A204.1 (cell line): ENCODE results near the gene SPAG16.
"Not testable (repeated sequence)": the region's sequence is repeated elsewhere in the genome, so short reads cannot be mapped to it uniquely, and the experiment has no call there.

ENCODE experiments used
- FAIRE-seq: peaks from 2 replicates; lab custom pipeline; 2012; peaks lifted over from hg19 to GRCh38; lab: Jason Lieb, UNC

The SPAG16 gene

DNA sequence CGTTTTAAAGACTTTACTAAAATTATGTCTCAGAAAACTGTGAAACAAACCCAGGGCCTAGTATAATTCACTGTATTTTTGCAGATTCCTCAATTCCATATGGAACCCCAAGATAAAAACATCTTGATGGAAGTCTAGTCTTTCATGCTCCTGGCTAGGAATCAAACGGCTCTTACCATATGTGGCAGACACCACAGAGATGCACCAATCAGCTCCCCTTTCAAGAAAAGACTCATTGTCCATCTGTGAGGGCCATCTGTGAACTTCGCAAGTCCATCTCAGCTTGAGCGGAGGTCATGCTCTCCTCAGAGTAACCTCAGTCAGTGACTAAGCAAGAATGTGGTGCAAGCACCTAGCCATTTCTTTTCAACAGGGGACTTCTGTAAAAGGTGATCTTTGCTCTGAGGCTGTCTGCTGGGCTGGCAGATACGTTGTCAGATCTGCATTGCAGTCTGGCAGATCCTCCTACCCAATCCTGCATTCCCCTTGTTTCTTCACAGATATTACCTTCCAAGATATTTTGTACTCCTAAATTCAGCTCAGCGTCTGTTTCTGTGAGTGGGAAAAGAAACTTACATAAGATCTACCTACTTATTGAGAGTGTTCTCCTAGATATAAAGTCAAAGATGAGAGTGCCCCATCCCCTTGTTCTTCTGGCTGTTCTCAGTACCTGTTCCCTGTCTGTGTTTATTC, 419.3 kb downstream of the SPAG16 start:
- FAIRE-seq = no peak

DNA sequence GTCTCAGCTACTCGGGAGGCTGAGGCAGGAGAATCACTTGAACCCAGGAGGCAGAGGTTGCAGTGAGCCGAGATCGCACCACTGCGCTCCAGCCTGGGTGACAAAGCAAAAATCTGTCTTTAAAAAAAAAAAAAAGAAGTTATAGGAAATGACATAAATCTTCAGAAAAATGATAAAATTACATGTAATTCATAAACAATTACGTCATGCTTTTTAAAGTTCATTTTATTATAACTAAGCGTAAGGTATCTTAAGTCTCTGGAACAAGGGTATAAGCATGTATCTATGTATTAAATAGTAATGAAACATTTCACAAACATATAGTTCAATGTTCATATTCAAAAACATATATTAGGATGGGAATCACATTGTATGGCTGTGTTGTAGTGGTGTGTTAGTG, 425.9 kb downstream of the SPAG16 start:
- no peak for FAIRE-seq

DNA sequence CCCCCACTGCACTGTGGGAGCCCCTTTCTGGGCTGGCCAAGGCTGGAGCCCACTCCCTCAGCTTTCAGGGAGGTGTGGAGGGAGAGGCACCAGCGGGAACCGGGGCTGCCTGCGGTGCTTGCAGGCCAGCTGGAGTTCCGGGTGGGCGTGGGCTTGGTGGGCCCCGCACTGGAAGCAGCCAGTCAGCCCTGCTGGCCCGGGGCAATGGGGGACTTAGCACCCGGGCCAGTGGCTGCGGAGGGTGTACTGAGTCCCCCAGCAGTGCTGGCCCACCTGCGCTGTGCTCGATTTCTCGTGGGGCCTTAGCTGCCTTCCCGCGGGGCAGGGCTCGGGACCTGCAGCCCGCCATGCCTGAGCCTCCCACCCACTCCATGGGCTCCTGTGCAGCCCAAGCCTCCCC, 434.1 kb downstream of the SPAG16 start:
- FAIRE-seq = not testable (repeated sequence)

DNA sequence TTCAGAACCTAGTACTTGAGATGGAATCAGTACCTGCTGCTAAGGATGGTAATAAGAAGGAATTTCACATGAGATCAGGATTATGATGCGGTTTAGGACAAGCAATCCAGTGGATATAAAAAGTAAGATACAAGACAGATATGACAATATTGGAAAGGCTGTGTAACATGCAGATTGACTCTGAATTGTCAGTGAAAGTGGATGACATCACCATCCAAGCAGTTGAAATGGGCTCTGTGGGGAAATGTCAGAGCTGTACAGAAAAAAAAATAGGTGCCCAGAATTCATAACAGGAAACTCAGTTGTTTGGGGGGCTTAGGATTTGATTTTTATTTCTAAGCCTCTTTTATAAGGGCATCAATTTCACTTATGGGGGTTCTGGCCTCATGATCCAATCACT, 438.3 kb downstream of the SPAG16 start:
- no peak for FAIRE-seq

DNA sequence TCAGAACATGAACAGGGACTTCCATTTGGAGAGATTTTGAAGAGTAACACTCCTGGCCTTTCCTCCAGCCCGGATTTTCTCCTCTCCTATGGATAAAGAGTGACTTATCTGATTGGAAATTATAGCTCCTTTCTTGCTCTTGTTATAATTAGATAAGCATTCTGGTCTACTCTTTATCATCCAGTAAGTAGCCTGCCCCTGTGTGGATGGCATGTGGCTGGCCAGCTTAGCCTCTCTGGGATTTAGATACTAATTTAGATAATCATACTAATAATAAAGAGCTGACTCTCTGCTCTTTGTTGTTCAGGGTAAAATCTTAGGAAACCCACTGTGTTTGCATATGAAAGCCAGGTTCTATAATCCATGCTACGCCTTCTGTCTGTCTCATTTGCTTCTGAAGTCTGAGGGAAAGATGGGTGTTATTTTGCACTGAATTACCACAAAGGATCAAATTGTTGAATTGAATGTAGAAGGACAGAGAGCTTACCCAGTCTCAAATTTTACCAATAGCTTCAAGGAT, 438.8 kb downstream of the SPAG16 start:
- FAIRE-seq = no peak

DNA sequence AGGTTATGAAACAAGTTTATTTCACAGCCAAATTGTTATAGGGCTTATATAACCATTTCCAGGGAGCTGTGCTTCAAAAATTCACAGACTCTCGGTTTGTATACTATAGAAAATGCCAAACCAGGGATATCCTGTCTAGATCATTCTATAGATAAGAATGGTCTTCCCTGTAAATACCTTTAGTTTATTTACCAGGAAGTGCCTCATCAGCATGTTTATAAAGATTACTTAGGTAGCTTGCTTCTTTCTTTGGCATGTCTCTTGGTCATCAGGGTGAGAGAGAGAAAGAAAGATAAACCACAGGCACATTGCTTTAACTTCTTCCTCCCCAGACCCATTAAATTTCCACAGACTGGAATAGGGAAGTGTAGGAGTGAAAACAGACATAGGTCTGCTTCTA, 439.4 kb downstream of the SPAG16 start:
- no peak for FAIRE-seq

DNA sequence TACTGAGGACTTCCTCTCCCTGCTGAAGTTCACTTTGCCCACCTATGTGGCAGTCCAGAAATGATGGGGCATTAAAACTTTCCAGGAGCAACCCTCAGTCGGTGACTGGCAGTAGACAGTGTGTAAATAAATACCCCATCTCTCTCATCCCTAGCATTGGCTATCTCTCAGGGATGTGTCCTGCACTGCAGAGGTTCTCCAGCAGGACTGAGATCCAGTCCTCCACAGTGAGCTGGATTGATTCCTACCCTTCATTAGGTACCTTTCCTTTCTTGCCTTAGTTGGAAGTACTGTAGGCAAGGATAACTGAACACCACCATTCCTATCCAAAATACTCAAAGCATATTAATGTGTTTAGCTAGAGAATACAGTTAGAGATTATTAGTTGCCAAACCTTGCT, 441.8 kb downstream of the SPAG16 start:
- no peak for FAIRE-seq

DNA sequence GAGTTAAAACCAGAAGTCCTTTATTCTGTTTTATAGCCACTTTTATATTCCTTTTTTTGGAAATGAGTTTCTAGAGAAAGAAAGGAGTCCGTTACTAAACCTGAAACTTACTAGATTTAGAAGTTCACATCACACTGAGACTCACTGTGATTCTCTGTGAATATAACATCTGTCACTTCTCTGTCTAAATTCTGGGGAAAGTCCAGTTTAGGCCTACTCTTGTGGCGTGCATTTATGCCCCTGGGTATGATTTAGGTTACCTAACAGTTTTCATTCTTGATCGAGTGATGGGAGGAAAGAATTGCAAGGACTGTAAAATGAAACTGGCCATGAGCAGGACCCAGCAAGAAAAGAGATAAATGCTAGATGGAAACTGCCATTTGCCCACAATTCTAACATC, 449.6 kb downstream of the SPAG16 start:
- FAIRE-seq = no peak

DNA sequence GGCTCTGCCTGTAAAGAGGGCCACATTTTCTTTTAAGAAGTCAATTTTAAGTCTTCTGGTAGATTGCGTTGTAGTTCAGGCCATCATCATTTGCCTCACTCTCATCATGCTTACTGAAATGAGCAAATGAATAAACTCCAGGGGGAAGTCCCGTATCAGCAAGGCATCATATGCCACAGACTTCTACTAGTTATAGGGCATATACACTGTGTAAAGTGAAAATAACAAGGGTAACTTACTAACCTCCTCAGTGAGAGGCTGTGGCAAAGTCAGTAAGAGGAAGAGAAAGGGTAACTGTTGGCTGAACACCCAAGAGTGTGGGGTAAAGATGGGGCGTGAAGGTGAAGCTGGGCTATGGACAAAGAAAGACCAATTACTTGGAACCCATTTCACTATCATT, 456.2 kb downstream of the SPAG16 start:
- no peak for FAIRE-seq

DNA sequence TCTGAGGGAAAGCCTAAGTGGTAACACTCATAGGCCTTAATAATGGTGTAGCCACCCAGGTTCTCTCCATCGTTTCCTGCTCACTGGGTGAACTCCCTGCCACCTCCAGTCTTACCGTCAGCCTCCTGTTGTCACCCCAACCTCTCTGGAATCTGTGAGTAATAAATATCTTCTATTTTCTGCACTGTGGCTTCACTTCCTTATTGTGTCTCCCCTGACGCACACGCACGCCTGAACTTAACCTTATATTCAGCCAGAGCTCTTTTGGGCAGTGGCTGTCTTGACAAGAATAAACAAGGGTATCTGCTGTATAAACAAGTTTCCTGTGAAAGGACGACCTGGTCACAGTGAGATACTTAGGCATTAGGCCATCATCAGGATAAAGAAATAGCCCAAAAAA, 467.2 kb downstream of the SPAG16 start:
- no peak for FAIRE-seq

DNA sequence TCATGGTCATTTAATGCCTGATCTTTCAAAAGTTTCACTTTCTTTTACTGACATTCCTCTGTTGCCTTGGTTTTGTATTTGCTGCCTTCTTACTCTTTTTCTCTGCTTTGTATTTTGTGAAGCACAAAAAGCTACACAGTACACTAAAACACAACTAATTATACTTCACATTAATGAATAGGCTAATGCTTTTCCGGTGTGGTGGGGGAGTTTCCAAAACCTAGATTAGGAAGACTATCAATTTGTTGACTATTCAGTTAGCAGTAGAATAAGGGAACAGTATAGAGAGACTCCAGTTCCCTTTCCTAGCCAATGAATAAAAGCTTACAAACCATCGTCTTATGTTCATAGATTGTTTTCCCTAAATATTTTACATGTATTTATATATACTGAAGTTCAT, 468.3 kb downstream of the SPAG16 start:
- no peak for FAIRE-seq

DNA sequence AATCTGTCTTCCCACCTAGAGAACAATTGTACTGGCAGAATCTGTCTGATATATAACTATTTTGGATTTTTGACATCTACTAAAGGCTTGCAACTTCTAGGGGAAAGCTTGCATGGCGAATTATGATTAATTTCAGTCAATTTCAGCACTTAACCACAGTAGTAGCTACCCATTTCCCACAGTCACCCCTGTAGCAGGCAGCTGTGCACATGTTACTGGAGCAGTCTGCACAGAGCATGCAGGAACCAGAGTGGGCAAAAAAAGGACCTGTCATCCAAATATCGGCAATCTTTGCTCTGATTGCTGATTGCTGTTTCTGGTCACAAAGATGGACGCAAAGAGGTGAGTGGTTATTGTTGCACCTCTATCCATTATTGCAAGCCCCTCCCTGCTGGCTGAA, 473.3 kb downstream of the SPAG16 start:
- no peak for FAIRE-seq

DNA sequence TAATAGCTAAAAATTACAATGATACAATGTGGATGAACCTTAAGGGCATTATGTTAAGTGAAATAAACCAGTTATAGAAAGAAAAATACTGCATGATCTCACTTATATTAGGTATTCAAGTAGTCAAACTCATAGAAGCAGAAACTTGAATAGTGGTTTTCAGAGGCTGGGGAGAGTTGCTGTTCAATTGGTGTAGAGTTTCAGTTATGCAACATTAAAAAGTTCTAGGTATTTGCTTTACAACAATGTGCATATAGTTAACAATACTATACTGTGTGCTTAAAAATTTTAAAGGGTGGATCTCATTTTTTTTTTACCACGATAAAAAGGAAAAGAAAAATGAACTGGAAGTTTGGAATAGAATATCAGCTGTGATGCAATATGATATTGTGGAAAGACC, 479.1 kb downstream of the SPAG16 start:
- FAIRE-seq = no peak

DNA sequence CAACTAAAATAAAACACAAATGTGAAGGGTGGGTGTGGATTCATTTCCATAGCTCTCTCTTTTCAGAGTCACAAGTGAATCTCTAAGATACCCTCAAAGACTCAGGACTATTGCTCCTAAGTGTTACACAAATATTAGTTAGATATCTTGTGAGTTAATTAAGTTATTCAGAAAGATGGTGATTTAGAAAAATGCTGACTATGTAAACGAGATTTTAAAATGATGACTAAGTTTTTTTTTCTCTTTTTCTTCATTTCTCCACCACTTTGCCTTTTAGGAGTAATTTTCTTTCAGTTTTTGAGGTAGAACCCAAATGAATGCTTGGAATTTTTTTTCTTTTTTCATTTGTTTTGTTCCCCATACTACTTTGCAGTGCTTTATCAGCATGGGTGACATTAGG, 479.7 kb downstream of the SPAG16 start:
- no peak for FAIRE-seq

DNA sequence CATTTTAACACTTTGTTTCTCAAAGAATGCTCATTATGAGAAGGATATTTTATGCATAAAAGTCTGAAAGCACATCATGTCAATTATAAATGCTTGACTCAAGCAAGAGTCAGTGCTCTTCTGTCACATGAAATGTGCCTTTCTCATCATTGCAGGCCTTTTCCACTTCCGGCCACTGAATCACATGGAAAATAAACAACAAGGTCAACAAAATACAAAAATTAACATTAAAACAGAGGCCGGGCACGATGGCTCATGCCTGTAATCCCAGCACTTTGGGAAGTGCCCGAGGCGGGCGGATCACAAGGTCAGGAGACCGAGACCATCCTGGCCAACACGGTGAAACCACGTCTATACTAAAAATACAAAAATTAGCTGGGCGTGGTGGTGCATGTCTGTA, 480.6 kb downstream of the SPAG16 start:
- no peak for FAIRE-seq

DNA sequence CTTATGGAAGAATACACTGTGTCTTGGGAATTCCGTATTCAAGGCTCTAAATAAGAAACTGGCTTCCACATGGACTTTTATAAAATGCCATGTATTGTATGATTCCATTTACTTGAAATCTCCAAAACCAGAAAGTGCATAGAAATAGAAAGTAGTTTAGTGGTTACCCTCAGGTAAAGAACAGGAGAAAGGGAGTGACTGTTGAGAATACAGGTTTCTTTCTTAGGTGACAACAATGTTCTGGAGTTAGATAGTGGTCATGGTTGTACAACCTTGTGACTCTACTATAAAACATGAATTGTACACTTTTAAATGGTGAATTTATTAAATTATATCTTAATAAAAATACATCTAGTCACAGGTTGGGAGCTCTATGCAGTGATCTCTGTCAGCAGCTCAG, 481.8 kb downstream of the SPAG16 start:
- FAIRE-seq = no peak

DNA sequence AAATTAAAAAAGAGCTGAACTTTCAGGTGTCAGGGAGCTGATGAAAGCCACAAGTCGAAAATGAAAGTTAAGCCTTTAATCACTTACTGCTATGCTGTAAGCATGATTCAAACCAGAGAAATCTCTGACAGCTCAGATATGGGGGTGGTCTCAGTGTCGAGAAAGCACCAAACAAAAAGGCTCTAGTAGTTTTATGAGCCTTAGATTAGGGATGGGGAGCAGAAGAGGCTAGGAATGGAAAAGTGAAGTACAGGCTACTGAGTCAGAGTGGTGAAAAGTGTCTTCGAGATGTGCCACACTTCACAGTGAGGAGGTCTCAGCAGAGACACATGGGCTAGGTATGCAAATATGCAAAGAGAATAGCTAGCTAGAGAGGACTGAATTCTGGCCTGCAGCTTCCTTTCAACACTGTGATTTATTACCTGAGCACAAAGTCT, 482.2 kb downstream of the SPAG16 start:
- no peak for FAIRE-seq

DNA sequence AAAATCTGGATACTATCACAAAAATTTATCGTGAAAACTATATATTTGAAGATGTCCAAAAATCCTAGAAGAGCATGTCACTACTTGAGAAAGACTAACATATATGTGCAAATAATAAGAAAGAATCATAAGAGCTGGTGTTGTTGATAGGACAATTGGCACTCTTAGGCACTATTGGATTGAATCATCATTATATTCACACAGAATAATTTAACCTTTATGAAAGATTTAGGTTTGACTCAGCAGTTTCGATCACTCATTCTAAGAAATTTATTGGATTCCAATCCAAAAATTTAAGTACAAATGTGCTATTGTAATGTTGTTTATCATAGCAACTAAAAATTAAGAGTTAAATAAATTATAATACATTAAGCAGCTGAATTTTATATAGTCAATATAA, 503.6 kb downstream of the SPAG16 start:
- FAIRE-seq = peak; percentile 47

DNA sequence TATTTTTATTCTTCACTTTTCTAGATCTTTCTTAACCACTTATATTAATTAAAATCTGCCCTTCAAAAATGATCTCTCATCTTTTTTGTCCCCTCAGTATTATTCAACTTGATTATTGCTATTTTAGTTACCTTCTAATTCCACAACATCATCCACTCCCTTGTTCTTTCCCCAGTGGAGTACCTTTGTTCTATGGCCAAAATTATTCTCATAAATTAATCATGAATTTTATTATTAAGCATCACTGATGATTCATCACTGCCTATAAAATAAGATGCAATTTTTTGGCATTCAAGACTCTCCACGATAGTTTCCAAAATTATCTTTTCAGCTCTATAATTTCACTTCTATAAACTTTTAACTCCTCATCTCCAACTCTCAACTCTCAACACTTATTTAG, 505.7 kb downstream of the SPAG16 start:
- no peak for FAIRE-seq

DNA sequence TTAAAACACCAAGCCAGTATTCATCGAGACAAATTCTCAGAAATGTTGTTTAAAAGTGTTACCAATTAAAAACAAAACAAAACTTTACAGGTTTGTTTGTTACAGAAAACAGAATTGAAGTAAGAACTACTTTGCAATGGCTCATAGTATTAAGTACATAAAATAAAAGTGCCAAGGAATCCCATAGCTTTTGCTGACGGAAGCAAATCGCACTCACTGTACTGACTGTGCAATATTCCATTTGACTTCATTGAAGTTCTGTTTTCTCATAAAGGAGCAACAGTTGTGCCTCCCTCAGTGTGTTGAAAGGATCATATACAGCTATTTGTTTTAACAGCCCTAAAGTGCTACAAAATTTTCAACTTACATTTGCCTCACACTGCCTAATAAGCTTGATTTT, 507.8 kb downstream of the SPAG16 start:
- no peak for FAIRE-seq

DNA sequence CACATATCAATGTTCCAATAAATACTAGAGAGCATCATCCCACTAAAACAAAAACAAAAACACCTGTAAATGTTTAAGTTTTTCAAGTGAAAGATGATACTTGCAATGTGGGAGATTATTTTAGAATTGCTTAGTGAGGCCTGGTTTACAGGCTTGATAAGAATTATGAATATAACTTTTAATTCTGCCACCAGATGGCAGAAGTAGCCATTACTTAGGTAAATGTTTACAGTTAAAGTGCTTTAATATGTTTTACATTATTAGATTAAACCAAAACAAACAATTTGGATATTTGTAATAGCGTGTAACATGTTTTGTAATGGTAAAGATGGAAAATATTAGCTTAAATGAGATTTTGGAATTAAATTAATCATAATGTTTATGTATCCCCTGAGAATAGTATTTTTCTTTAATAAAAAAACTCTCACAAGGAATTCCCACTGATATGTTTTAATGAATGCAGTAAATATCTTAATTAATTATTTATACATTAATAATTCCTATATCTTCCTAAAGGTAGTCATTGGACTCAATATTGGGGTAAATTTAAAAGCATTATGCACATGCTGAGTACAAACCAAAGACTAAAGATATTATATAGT, 522.0 kb downstream of the SPAG16 start:
- peak; percentile 94 for FAIRE-seq

DNA sequence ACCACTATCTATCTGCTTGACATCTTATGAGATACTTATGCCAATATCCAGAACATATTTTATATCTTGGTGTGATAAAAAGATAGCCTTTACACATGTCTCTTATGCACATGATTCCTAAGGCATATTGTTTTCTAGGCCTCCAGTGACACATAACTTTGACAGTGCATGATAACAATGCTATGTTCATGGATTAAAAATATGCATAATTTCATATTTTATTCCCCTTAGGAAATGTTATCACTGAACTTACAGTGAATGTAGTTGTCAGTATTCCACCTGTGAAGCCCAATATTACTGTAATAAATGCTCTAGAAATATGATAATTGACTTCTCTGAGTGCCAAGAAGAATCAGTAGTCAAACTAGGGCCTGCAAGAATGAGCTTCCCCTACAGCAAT, 532.3 kb downstream of the SPAG16 start:
- FAIRE-seq = no peak

DNA sequence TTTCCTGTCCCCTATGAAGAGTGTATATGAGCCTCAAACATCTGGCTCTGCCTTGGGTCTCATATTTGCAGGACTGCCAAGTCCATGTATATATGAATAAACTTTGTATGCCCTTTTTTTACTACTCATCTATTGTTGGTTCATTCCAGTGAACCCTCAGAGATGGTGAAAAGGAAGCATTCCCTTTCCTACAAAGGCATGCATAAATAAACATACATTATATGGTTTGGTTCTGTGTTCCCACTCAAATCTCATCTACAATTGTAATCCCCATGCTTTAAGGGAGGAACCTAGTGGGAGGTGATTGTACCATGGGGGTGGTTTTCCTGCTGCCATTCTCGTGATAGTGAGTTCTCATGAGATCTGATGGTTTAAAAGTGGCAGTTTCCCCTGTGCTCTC, 534.2 kb downstream of the SPAG16 start:
- no peak for FAIRE-seq

DNA sequence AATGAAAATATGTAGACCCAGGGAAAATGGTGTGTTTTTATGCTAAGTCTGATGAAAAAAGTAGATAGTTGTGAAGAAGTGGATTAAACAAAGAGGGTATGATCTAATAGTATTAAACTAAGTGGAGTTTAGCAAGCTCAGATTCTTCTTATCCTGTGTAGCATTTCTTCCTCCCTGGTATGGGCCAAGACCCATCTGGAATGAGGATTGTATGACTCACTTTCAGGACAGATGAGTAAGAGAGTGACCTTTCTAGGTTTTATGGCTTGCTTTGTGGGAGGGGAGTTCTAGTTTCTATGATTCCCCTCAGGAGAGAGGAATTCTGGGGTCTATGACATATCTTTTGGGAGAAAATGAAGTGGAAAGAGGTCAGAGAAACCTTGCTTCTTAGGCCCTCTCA, 550.1 kb downstream of the SPAG16 start:
- FAIRE-seq = no peak
